GM21390 (cell line): ENCODE measurements around the gene COL2A1.

Experiments used
- ATAC-seq: cut with Tn5 transposase; IDR thresholded peaks from one replicate; pipeline ENCODE4 v1.9.1; 2021; ENCODE audit not compliant: unreplicated experiment

COL2A1 gene

DNA sequence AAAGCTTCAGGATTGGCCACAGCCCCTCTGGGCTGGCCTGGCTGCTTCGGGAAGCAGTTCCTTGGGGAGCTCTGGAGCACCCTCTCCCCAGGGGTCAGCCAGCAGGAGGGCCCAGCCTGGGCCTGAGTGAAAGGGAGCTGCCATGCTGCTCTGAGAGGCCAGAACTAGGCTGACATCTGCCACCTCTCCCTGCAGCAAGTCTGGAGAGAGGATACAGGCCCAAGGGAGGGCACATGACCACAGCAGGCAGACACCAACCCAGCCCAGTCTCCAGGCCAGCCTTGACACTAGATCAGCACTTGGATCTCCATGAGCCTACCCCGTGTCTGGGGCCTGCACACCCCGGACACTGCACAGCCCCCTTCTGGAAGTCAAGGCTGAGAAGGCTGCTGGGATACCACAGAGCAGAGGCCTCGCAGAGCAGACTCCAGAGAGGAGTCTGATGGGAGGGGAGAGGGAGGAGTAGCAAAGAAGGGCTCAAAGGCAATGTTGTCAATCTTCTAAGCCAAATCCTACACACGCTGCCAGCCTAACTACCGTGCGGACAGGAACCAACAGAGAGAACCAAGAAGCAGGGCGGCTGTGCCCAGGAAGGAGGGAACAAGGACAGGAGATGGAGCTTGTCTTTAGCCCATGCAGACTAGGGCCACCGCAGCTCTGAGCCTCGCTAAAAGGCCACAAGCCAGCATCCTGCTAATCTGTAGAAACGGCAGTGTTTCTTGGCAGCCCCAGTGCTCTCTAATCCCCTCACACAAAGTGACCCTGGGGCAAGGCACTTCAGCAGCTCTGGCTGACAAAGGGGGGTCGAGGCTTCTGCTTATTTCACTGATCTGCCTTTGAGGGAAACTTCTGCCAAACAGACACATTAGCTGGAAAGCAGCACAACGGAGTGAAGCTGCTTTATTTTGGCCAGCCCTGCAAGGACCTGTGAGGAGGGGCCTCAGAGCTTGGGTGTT is 12.9 kb downstream of the COL2A1 start:
- ATAC-seq = no peak

DNA sequence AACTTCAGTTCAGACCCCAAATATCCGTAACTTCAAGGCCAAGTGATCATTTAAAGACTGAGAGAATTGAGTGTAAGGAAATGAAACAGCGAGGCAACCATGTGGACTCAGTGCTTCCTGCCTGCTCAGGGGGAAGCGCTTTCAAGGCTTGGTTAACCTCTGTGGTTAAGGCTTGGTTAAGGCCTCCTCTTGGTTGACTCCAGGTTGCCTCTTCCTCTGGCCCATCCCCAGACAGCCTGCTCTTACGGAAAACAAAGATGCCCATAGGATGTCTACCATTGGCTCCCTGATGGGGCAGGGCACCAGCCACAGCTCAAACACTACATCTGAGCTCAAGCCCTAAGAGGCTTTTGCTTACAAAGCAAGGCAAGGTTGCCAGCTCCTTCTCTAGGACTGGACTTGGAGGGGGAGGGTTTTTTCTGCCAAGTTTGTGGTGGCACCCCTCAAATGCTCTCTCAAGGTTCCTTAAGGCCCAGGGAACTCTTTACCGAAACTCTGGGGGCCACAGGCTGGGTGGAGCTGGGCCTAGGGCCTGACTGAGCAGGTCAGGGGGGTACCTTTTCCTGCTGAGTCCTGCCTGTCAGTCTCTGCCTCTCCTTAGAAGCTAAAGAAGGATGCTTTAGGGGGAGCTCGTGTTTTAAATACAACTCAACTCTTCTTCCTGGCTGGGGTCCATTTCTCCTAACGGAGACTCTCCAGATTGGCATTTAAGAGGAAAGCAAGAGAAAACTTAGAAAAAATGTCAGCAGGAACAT is 13.7 kb downstream of the COL2A1 start:
- peak; percentile 98 for ATAC-seq

DNA sequence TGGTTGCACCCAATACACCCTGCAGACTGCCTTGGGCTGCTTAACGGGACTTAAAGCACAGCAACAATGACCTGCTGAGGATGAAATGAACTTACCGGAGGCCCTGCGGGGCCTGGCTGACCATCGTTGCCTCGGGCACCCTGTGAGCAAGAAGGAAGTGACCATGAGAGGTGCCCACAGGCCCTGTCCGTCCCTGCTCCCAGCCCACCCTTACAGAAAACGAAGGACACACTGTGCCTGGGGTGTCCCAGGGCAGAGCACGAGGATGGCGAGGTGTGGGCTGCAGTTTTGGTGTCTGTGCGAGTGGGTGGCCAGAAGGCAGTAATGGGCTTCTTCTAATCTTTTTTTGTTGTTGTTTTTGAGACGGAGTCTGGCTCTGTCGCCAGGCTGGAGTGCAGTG is 14.6 kb downstream of the COL2A1 start:
- no peak for ATAC-seq

DNA sequence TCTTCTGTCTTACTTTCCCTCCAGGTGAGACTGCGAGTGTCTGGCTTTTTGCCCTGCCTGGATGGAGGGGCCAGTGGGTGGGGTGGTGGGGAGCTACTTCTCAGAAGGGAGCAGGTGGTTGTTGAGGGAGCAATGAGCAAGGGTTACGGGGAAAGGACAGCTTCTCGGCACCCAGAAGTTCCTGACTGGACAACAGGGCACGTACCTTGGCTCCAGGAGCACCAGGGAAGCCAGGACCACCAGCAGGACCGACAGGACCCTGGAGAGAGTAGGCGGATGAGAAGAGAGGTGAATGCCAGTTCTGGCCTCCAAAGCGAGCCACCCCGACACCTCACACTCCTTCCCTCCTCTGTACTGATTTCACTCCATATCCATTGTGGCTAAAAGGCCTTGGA is 15.3 kb downstream of the COL2A1 start:
- no peak for ATAC-seq

DNA sequence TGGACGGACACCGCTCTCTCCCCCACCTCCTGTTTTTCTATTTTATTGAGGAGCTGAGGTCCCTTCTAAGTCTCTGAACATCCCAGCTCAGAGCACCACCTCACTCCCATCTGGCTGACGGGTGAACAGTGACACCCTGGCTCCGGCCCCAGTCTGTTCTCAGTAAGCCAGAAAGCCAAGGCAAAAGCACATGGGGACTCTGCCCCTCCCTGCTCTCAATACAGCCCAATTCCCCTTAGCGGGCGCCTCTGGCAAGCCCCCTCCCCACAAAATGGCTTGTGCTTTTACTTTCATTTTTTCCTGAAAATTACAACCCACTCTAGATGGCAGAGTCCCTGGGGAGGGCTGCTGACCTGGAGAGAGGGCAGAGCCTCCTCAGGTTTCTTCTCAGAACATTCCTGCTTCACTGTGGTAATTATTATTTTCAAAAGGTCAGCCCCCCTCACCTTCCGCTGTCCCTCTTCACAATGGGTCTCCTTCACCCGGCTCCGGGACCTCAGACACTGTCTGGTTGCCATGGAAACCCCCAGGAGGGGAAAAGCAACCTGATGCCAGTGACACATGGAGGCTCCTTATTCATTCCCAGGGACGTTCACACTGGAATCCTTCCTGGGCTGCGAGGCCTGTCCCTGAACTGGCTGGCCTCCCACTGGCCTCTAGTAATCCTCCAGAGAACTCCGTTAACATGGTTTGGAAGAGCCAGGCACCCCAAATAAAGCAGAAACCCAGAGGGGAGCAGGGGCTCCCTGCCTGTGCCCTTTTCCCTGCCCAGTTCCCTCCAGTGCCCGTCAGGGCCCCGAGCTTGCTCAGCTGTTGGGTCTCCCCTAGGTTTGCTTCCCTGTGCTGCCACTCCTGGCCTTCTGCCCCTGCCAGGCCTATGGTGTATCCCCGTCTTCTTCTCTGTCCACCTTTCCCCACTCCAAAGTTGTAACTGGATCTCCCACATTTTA is 15.9 kb downstream of the COL2A1 start:
- no peak for ATAC-seq

DNA sequence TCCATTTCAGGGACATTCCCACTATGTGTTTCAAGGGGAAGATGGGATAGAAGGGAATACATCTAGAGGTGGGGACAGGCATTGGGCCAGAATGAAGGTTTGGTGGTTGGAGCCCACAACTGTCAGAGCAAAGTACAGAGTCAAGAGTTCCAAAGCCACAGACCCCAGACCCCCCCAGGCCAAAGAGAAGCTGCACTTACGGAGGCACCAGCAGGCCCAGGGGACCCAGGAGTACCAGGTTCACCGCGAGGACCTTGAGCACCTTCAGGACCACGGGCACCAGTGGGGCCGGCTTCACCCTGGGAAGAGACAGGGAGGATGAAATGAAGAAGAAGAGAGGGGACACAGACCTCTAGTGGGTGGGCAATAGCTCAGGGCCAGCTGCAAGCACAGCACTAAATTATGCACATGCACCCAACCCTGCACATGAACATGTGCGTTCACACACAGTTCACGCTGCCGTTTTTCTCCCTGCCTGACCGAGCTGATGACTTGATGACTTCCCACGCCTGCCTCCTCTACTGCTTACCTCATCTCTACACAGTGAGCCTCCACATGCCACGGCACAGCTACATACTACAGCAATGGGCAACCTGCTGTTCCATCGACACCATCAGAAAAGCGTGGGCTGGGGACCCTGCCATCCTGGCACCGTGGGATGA is 16.7 kb downstream of the COL2A1 start:
- ATAC-seq = no peak

DNA sequence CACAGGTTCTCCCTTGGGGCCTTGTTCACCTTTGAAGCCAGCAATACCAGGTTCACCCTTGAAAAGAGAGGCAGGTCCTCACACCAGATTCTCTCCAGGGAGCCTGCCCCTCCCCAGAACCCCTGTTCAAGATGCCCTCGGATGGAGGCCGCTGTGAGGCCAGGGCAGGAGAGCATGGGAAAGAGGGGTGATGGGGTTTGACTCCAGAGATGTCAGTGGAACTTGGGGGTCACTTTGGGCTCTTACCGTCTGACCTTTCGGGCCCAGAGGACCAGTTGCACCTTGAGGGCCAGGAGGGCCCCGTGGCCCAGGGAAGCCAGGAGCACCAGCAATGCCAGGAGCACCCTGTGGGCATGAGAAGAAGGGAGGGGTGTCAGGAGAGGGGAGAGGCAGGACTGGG is 17.4 kb downstream of the COL2A1 start:
- ATAC-seq = no peak

DNA sequence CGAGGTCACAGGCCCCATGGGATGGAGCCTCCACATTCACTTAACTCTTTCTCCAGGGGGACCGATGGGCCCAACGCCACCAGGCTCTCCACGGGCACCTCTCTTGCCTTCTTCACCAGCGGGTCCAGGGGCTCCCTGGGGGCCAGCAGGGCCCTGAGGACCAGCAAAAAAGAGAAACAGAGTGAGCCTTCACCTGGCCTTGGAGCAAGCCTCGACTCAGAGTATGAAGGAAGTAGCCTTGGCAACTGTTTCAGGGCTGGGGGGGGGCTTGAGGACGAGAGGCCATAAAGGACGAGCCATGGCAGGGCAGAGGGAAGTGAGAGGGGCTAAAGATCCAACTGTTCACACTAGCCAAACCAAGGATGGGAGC is 18.0 kb downstream of the COL2A1 start:
- ATAC-seq = no peak

DNA sequence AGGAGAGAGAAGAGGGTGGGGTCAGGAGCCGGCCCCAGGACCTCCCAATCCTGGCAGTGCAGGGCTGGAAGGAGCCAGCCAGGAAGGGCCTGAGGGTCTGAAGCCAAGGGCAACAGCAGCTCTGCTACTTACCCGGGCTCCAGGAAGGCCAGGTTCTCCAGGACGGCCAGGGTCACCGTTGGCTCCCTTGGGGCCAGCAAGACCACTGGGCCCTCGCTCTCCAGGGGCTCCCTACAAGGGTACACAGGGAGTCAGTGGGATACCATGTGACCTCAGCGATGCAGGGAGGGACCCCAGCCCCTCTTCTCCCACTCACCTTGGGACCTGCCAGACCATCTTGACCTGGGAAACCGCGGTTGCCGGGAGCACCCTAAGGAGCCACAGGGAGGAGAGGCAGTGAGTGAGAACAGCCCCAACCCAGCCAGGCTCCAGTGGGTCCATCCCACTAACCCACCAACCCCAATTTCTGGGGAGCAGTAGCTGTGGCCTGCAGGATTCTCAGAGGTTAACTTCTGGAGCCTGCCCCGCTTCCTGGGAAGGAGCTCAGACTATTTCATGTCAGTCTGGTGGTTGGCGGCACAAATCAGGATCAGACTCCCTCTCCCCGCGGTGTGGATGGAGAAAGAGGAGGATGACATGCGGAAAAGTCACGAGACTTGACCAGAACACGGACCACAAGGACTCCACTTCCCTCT is 18.5 kb downstream of the COL2A1 start:
- no peak for ATAC-seq

DNA sequence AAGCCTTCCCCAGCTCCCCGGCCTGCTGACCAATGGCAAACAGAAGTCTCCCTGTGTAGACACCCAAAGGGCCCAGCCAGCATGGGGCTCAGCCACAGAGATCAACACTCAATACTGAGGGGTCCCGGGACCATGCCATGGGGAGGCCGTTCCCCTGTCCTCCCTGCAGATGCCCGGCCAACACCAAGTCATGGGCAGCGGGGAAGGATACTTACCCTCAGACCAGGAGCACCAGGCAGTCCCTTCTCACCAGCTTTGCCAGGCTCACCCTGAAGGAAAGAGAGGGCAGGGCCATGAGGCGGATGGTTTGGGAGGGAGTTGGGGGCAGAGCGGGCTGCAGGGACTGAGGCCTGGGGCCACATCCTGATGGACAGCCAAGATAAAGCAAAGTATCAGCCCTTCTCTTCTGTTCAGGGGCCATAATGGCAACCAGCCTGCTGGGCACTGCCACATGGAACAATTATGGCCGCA is 19.9 kb downstream of the COL2A1 start:
- ATAC-seq = no peak

DNA sequence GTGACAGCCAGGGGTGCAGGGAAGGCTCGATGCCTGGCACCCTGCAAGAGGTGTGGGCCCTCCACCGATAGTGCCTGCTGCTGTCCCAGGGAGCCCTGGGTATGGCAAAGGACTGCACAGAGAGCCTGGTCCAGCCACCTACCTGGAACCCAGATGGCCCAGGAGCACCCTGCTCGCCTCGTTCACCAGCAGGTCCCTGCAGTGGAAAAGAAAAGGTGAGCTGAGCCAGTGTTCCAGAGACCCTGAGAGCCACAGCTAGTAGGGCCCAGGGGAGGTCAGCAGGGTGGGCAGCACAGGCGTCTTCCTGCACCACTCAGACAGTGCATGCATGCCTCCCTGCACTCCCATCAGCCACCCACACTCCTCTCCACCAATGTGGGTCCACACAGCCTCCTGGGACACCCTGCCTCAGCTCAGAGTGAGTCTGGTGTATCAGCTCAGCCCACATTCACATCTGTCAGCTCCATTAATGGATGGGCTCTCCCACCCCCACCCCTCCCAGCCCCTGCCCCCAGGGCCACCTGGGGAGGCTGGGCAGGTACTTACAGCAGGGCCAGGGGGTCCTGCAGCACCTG is 20.6 kb downstream of the COL2A1 start:
- no peak for ATAC-seq

DNA sequence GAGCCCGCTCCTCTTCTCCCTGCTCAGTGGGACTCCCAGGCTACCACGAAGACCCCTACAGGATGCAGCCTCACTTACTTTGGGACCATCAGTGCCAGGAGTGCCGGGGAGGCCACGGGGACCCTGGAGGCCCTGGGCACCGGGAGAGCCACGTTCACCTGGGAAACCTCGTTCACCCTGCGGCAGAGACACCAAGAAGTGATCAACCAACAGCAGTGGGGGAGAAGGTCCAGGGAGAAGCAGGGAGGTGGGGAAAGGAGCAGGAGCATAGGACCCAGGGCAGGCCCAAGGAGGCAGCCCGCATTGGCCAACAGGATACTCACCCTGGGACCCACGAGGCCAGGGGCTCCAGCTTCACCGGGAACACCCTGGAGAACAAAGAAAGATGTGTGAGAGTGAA is 21.5 kb downstream of the COL2A1 start:
- ATAC-seq = no peak

DNA sequence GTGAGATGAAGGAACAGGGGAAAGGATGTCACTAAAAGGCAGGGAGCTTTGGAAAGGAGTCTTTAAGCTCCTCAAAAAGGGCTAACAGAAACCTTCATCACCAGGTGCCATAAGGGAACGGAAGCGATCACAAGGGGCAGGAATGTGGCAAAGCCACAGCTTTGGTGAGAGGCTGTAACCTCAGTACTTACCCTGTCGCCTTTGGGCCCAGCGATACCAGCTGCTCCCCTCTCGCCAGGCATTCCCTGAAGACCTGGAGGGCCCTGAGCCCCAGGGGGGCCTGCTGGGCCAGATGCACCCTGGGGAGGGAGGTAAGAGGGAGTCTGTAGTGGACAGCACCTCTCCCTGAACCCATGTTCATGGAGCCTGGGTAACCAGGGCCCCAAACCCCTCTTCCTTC is 22.0 kb downstream of the COL2A1 start:
- no peak for ATAC-seq

DNA sequence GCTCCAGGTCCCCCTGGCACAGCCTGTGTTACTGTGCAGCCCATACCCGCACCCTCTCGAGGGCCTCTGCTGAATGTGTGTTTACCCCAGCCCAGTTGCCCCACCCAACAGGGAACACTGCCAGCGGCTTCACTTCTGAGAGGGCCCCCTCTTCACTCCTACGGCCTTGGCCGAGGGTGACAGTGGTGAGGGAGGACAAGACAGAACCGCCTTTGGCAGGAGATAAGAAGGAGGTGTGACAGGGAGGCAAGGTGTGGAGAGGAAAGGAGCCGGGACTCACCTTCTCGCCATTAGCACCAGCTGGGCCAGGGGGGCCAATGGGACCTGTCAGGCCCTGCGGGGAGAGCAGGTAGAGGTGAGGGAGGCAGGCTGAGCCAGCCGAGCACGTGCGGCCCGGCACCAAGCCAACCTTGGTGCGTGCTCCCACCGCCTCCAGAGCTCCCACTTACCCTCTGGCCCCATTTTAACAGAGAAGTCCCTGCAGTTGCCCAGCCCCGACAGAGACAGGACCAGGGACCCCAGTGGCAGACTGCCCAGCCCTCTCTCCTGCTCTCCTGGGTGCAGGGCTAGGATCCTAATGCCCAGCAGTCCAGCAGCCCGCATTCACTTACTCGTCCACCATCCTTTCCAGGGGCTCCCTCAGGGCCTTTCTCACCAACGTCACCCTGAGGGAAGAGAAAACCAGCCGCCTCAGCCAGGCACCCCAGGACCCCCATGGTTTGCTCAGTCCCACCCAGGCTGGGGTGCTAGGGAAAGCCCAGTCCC is 22.6 kb downstream of the COL2A1 start:
- ATAC-seq = no peak

DNA sequence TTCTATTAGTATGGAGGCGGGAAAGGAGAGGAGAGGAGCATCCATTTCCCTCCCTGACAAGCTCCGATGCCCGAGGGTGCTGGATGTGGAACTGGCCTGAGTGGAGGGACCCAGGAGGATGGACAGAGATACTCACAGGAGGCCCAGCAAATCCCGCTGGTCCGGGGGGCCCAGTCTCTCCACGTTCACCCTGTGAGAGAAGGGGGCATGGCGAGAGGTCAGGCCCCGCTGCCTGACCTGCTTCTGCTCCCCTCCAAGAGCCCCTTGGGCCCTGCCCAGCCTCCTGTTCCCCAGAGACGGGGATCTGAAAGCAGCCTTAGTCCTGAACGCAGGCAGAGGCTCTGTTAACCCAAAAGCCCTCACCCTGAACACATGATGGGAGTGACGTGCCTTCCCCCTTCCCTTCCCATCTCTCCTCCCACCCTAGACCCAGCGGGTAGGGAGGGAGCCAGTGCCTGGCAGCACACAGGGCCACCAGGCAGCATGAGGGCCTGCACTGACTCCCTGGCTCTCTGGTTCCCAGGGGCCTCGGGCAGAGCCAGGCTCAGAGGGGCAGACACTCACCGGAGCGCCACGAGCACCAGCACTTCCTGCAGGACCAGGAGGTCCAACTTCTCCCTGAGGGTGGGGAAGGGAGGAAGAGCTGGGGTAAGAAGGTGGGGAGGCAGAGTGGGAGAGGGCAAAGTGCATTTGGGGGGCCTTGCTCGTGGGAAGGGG is 23.3 kb downstream of the COL2A1 start:
- no peak for ATAC-seq

DNA sequence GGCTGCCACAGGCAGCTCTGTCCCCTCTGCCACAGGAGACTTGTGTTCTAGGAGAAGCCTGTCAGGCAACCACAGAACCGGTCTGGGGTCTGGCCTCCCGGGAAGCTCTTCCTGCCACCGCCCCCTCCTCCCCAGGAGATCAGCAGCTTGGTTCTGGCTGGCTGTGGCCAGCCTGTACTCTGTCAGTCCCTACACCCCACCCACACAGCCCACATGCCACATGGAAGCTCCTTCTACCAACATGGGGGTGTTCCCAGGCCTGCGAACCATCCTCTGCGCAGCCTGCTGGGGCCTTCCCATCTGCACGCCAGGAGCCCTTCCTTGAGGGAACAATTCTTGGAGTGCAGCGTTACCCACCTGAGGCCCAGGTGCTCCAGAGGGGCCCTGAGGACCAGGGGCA is 24.1 kb downstream of the COL2A1 start:
- ATAC-seq = no peak

DNA sequence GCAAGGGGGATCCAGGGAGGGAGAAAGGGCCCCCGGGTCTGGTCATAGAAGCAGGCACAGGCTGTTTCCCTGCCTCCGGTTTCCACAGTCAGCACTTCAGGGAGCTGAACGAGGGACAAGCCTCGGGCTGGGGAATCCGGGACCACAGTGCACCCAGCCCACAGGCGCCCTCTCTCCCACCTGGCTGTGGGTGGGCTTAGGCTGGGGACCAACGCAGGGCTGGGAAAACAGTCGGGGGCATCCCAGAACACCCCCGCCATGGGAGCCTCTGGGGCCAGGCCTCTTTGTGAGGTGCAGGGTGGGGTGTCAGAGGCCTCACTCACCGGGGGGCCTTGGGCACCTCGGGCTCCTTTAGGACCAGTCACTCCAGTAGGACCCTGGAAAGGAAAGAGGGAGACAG is 24.6 kb downstream of the COL2A1 start:
- ATAC-seq = no peak

DNA sequence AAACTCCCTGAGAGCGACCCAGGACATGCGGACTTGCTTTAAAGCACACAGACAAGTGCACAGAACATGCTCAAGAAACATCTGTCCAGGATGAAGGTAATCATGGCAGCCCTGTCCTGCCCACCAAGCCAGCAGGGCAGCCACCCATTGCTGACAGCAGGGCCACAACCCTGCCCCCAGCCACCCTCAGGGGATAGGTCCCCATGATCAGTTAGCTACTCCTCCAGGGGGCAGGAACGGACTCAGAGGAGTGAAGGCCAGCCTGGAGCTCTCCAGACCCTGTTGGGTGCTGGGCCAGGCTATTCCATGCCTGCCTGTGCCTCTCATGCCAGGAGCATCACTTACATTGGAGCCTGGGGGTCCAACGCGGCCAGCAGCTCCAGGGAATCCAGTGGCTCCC is 25.1 kb downstream of the COL2A1 start:
- ATAC-seq = no peak
